ENCODE measurements around the gene PRR14L. TPM values are rescaled to one million over a fixed set of nuclear protein-coding genes. Genes with fewer than 3 reads are reported as not detected.

PRR14L gene
- polyA plus RNA-seq, 1 donor from 2014 or later, result 14.3 TPM

GRCh38 chr22:31650391-31650790 lies 99.5 kb downstream of the PRR14L start:
- Histone ChIP-seq H3K9me3 (ENCODE audit: low read length) (no peaks in the 10 kb centered on the region), H4K20me1 (ENCODE audit: insufficient read depth) (no peaks in the 10 kb centered on the region), H3K27ac (ENCODE audit: low read length) (no peak overlapping the region), H3K36me3 (ENCODE audit: insufficient read depth, low read length) (no peaks in the 10 kb centered on the region), H3K9me2 (ENCODE audit: insufficient read depth, low read length) (no peaks in the 10 kb centered on the region), H3K9ac (ENCODE audit: low read length) (no peak overlapping the region), H3F3A (ENCODE audit: insufficient read depth, low read length, poor library complexity, severe bottlenecking) (no peaks in the 10 kb centered on the region), H3K4me3 (ENCODE audit: low read length) (no peak overlapping the region), H3K27me3 (ENCODE audit: insufficient read depth, low read depth, low read length) (no peaks in the 10 kb centered on the region), H3K4me2 (ENCODE audit: low read length) (no peak overlapping the region), H2AFZ (ENCODE audit: low read depth, low read length) (no peak overlapping the region), H3K79me2 (replicated peaks; ENCODE audit: insufficient read depth, low read length) (peaks cover 20% of the 10 kb centered on the region)
- no peak for TF ChIP-seq EP300 (conservative IDR thresholded peaks at IDR 0.05; ENCODE audit: poor library complexity, severe bottlenecking)
- no peak for TF ChIP-seq CTCF (IDR thresholded peaks at IDR 0.05; ENCODE audit: poor library complexity, severe bottlenecking)
- TF ChIP-seq RAD21 (conservative IDR thresholded peaks at IDR 0.05), result no peak
- no peak for TF ChIP-seq SMC3 (conservative IDR thresholded peaks at IDR 0.05; ENCODE audit: poor library complexity)
- TF ChIP-seq REST (IDR thresholded peaks at IDR 0.05; ENCODE audit: borderline replicate concordance), result no peak
- no peak for TF ChIP-seq TAF1 (IDR thresholded peaks at IDR 0.05; ENCODE audit: low read depth)
- TF ChIP-seq EZH2 (IDR thresholded peaks at IDR 0.05; ENCODE audit: borderline replicate concordance, insufficient read depth, low read length, poor library complexity, severe bottlenecking), result no peak
- TF ChIP-seq MXI1 (conservative IDR thresholded peaks at IDR 0.05; ENCODE audit: poor library complexity, severe bottlenecking), result no peak
- no peak for TF ChIP-seq POLR2AphosphoS5 (IDR thresholded peaks at IDR 0.05)

GRCh38 chr22:31647523-31648320 lies 102.2 kb downstream of the PRR14L start:
- H3F3A ChIP-seq (ENCODE audit: insufficient read depth, low read length, poor library complexity, severe bottlenecking), result no peaks in the 10 kb centered on the region
- no peaks in the 10 kb centered on the region for H3K27me3 ChIP-seq (ENCODE audit: insufficient read depth, low read depth, low read length)
- H2AFZ ChIP-seq (ENCODE audit: low read depth, low read length), result no peak overlapping the region
- H3K9me3 ChIP-seq (ENCODE audit: low read length), result no peaks in the 10 kb centered on the region
- no peaks in the 10 kb centered on the region for H3K36me3 ChIP-seq (ENCODE audit: insufficient read depth, low read length)
- H3K27ac ChIP-seq (ENCODE audit: low read length), result no peak overlapping the region
- H3K9ac ChIP-seq (ENCODE audit: low read length), result no peak overlapping the region
- peaks cover 4% of the 10 kb centered on the region for H3K79me2 ChIP-seq (replicated peaks; ENCODE audit: insufficient read depth, low read length)
- TF ChIP-seq REST (IDR thresholded peaks at IDR 0.05; ENCODE audit: borderline replicate concordance) (no peak), SMC3 (conservative IDR thresholded peaks at IDR 0.05; ENCODE audit: poor library complexity) (no peak), EP300 (conservative IDR thresholded peaks at IDR 0.05; ENCODE audit: poor library complexity, severe bottlenecking) (no peak)
- H3K4me2 ChIP-seq (ENCODE audit: low read length), result no peak overlapping the region
- no peak overlapping the region for H3K4me3 ChIP-seq (ENCODE audit: low read length)
- no peaks in the 10 kb centered on the region for H4K20me1 ChIP-seq (ENCODE audit: insufficient read depth)
- H3K9me2 ChIP-seq (ENCODE audit: insufficient read depth, low read length), result no peaks in the 10 kb centered on the region

Measured in neural cell (in vitro differentiated cells).